Neural cell (in vitro differentiated cells): ENCODE data around the gene ITGB5.

Source experiments
- EP300 ChIP-seq: fragments of 450-650 bp; conservative IDR thresholded peaks from 2 replicates; pipeline ENCODE4 v1.6.1; 2014; ENCODE audit warnings: antibody characterized with exemption, mild to moderate bottlenecking, moderate library complexity; ENCODE audit not compliant: poor library complexity, severe bottlenecking
- MXI1 ChIP-seq: fragments of 450-650 bp; conservative IDR thresholded peaks from 2 replicates; pipeline ENCODE4 v1.6.1; 2014; ENCODE audit warnings: antibody characterized with exemption, mild to moderate bottlenecking; ENCODE audit not compliant: poor library complexity, severe bottlenecking
- POLR2AphosphoS5 ChIP-seq: IDR thresholded peaks from 2 replicates; pipeline ENCODE4 v1.6.1; 2012
- SMC3 ChIP-seq: fragments of 450-650 bp; conservative IDR thresholded peaks from 2 replicates; pipeline ENCODE4 v1.6.1; 2014; ENCODE audit warnings: antibody characterized with exemption, mild to moderate bottlenecking, moderate library complexity; ENCODE audit not compliant: poor library complexity
- TAF1 ChIP-seq: IDR thresholded peaks from 2 replicates; pipeline ENCODE4 v1.6.1; 2012; ENCODE audit warnings: low read depth
- TF ChIP-seq, protein P1 (sequence below): fragments of 450-650 bp; IDR thresholded peaks from 2 replicates; pipeline ENCODE4 v1.5.1; 2014; ENCODE audit warnings: antibody characterized with exemption, mild to moderate bottlenecking, moderate library complexity; ENCODE audit not compliant: poor library complexity, severe bottlenecking

DNA sequence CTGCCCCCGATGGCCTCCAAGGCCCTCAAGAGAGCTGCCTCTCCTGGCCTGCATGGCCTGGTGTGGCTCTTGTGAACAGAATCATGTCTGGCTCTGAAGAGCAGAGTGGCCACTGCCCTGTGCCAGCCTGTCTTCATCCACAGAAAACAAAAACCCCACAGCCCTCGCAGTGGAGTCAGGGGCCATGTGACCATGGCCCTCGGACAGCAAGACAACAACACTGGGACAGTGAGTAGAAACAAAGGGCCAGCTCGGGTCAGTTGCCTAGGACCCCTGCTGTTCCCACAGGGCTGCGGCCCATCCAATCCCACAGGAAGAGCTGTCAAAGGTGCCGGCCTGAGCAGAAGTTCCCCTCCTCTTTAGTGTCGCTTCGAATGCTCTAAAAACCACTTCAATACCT is 84.5 kb downstream of the ITGB5 start:
- TF ChIP-seq, protein P1, sequence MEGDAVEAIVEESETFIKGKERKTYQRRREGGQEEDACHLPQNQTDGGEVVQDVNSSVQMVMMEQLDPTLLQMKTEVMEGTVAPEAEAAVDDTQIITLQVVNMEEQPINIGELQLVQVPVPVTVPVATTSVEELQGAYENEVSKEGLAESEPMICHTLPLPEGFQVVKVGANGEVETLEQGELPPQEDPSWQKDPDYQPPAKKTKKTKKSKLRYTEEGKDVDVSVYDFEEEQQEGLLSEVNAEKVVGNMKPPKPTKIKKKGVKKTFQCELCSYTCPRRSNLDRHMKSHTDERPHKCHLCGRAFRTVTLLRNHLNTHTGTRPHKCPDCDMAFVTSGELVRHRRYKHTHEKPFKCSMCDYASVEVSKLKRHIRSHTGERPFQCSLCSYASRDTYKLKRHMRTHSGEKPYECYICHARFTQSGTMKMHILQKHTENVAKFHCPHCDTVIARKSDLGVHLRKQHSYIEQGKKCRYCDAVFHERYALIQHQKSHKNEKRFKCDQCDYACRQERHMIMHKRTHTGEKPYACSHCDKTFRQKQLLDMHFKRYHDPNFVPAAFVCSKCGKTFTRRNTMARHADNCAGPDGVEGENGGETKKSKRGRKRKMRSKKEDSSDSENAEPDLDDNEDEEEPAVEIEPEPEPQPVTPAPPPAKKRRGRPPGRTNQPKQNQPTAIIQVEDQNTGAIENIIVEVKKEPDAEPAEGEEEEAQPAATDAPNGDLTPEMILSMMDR: no peak
- TF ChIP-seq SMC3: no peak
- TF ChIP-seq TAF1: no peak
- no peak for TF ChIP-seq MXI1
- TF ChIP-seq EP300: no peak
- TF ChIP-seq POLR2AphosphoS5: no peak
